B cell (primary cell): ENCODE measurements around the gene HPRT1. TPM values are rescaled to one million over a fixed set of nuclear protein-coding genes. Genes with fewer than 3 reads are reported as not detected.

Experiments used
- ATAC-seq: fragments of 200-7000 bp; cut with Tn5 transposase; one replicate; pipeline ENCODE4 v1.10.0; 2021; ENCODE audit warnings: low read depth, mild to moderate bottlenecking, moderate number of reproducible peaks, moderate library complexity
- CTCF ChIA-PET: fragments of 350-600 bp; sonication (Branson Sonifier 250); formaldehyde crosslinking; loops from one replicate; lab custom pipeline; 2021; ENCODE audit warnings: antibody characterized with exemption, inconsistent platforms; lab: Charles Lee
- POLR2A ChIA-PET: fragments of 350-600 bp; sonication (Branson Sonifier 250); formaldehyde crosslinking; loops from one replicate; lab custom pipeline; 2021; ENCODE audit warnings: antibody characterized with exemption; lab: Charles Lee
- DNase-seq: peaks from one replicate; pipeline ENCODE4 v3.0.0; 2013
- H2AFZ ChIP-seq: 2 replicates; pipeline ENCODE4 v1.6.1; 2012; ENCODE audit warnings: mild to moderate bottlenecking, low read depth, low read length; ENCODE audit not compliant: insufficient read depth, poor library complexity, severe bottlenecking
- H3K27ac ChIP-seq, 2 donors: 1 replicate in 1 of 2; 2 replicates in 1 of 2; pipeline ENCODE4 v1.5.1; 2012 to 2013; ENCODE audit warnings: low read length in 2 of 2, mild to moderate bottlenecking in 2 of 2, moderate library complexity in 1 of 2
- H3K27me3 ChIP-seq, 4 experiments: fragments of 200-600 bp in 1 of 4; sonication (generic) in 1 of 4; replicated peaks in 1 of 4; 1 replicate in 2 of 4; 2 replicates in 2 of 4; pipeline versions ENCODE4 v1.6.1 to v1.7.0; 2013 to 2016; ENCODE audit warnings: low read length in 3 of 4, mild to moderate bottlenecking in 2 of 4, mixed read lengths in 1 of 4, moderate library complexity in 1 of 4; ENCODE audit not compliant: insufficient read depth in 4 of 4, control insufficient read depth in 3 of 4; ENCODE audit errors: control extremely low read depth in 1 of 4
- H3K36me3 ChIP-seq, 2 experiments: replicated peaks in 1 of 2; 1 replicate in 1 of 2; 2 replicates in 1 of 2; pipeline versions ENCODE4 v1.6.1 to v1.7.1; 2013; ENCODE audit warnings: low read length in 1 of 2; ENCODE audit not compliant: insufficient read depth in 2 of 2, control insufficient read depth in 1 of 2; ENCODE audit errors: control extremely low read depth in 1 of 2, extremely low read depth in 1 of 2
- H3K4me1 ChIP-seq, 2 donors: fragments of 200-600 bp in 1 of 2; sonication (generic) in 1 of 2; 1 replicate in 1 of 2; 2 replicates in 1 of 2; pipeline versions ENCODE4 v1.5.1 to v1.6.1; 2013 to 2017; ENCODE audit warnings: low read length in 2 of 2; ENCODE audit not compliant: control insufficient read depth in 2 of 2, insufficient read depth in 2 of 2
- H3K4me2 ChIP-seq: replicated peaks from 2 replicates; pipeline ENCODE3; 2012; ENCODE audit warnings: mild to moderate bottlenecking, low read depth, low read length; ENCODE audit not compliant: poor library complexity, severe bottlenecking
- H3K4me3 ChIP-seq, 5 experiments: fragments of 200-600 bp in 1 of 5; sonication (generic) in 1 of 5; 1 replicate in 3 of 5; 2 replicates in 2 of 5; pipeline versions ENCODE4 v1.5.1 to v1.7.0; 2011 to 2016; ENCODE audit warnings: low read length in 4 of 5, mild to moderate bottlenecking in 4 of 5, low read depth in 2 of 5, control low read depth in 1 of 5, moderate library complexity in 1 of 5; ENCODE audit not compliant: insufficient read depth in 1 of 5; ENCODE audit errors: control extremely low read depth in 1 of 5, extremely low read depth in 1 of 5
- H3K79me2 ChIP-seq: fragments of 200-600 bp; sonication (generic); one replicate; pipeline ENCODE4 v1.6.0; 2016; ENCODE audit warnings: low read length; ENCODE audit not compliant: control insufficient read depth, insufficient read depth
- H3K9ac ChIP-seq: fragments of 200-600 bp; sonication (generic); 2 replicates; pipeline ENCODE4 v1.6.1; 2017; ENCODE audit warnings: mild to moderate bottlenecking, low read length, moderate library complexity
- H3K9me3 ChIP-seq, 3 donors: one replicate each; pipeline versions ENCODE4 v1.6.1 to v1.7.1; 2013; ENCODE audit warnings: low read length in 2 of 3; ENCODE audit not compliant: control insufficient read depth in 2 of 3, insufficient read depth in 1 of 3; ENCODE audit errors: control extremely low read depth in 1 of 3
- H4K20me1 ChIP-seq: 2 replicates; pipeline ENCODE4 v1.6.0; 2012; ENCODE audit warnings: mild to moderate bottlenecking, low read length; ENCODE audit not compliant: insufficient read depth, control insufficient read depth, poor library complexity, severe bottlenecking
- H3K27ac Mint-ChIP-seq: one replicate; pipeline ENCODE4 v1.8.0; 2021; ENCODE audit warnings: mixed read lengths
- H3K27me3 Mint-ChIP-seq: one replicate; pipeline ENCODE4 v1.8.0; 2021; ENCODE audit warnings: mixed read lengths
- H3K4me1 Mint-ChIP-seq: one replicate; pipeline ENCODE4 v1.8.0; 2021; ENCODE audit warnings: mixed read lengths
- H3K4me3 Mint-ChIP-seq: one replicate; pipeline ENCODE4 v1.8.0; 2021; ENCODE audit warnings: mixed read lengths
- H3K9me3 Mint-ChIP-seq: one replicate; pipeline ENCODE4 v1.8.0; 2022; ENCODE audit warnings: mixed read lengths; ENCODE audit not compliant: insufficient read depth
- EZH2 ChIP-seq: IDR thresholded peaks from 2 replicates; pipeline ENCODE4 v1.6.1; 2012; ENCODE audit warnings: borderline replicate concordance, low read depth, mild to moderate bottlenecking, moderate library complexity, low read length; ENCODE audit not compliant: insufficient read depth, poor library complexity, severe bottlenecking
- WGBS: methylation state at CpG from one replicate; pipeline ENCODE4 v1.1.5; 2013; ENCODE audit warnings: missing lambda C conversion rate; ENCODE audit not compliant: insufficient coverage; 5-methylcytosine and 5-hydroxymethylcytosine counted together
- intact Hi-C: fragments of 100-400 bp; cut with micrococcal nuclease; formaldehyde crosslinking; loops from one replicate; pipeline ENCODE4 v1.10.0; 2022
- polyA plus RNA-seq: library from polyadenylated mRNA; depleted of rRNA; stranded (reverse); fragments of >200 nt; gene quantifications from 2 replicates; pipeline ENCODE4 v1.2.3, GENCODE V29; 2012
- total RNA-seq, 2 donors: library from RNA; stranded (reverse); fragments of 120-200 nt in 1 of 2; gene quantifications; 1 replicate in 1 of 2; 2 replicates in 1 of 2; pipeline versions ENCODE4 v1.2.3 to v1.2.4, GENCODE V29; 2013 to 2022
- TF ChIP-seq, protein P1 (sequence below): fragments of 200-600 bp; IDR thresholded peaks from one replicate; pipeline ENCODE4 v1.8.0; 2022; ENCODE audit warnings: antibody characterized with exemption, mild to moderate bottlenecking

HPRT1 gene
- total and polyA plus RNA-seq, 2 donors (not counting 1 experiment from before 2014, with no cell fraction given): 6.6 to 19.5 TPM

DNA sequence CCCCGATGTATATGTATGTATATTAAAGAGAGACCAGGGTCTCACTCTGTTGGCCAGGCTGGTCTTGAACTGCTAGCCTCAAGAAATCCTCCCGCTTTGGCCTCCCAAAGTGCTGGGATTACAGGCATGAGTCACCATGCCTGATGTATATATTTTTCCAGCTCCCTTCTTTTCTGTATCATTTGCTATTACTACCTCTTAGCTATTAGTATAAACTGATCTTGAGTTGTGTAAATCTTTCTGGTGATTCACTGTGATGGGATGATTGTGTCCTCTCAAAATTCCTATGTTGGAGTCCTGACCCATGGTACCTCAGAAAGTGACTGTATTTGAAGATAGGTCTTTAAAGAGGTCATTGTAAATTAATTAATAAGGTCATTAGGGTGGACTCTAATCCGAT, 53.1 kb downstream of the HPRT1 start:
- no peaks in the 10 kb centered on the region for H3K79me2 ChIP-seq
- H2AFZ ChIP-seq: no peak overlapping the region
- no peaks in the 10 kb centered on the region for H3K9me3 ChIP-seq
- no peaks in the 10 kb centered on the region for H3K4me1 ChIP-seq
- no peak overlapping the region for H3K4me3 ChIP-seq
- Mint-ChIP-seq H3K4me1 (no peaks in the 10 kb centered on the region), H3K9me3 (no peaks in the 10 kb centered on the region), H3K4me3 (no peak overlapping the region), H3K27ac (no peak overlapping the region), H3K27me3 (no peaks in the 10 kb centered on the region)
- intact Hi-C loops: no loop called here
- no peak overlapping the region for H3K4me2 ChIP-seq
- H3K27ac ChIP-seq: no peak overlapping the region
- POLR2A ChIA-PET: no interaction called here
- H3K36me3 ChIP-seq: no peaks in the 10 kb centered on the region
- ATAC-seq: no peak
- H4K20me1 ChIP-seq: no peaks in the 10 kb centered on the region
- H3K27me3 ChIP-seq: no peaks in the 10 kb centered on the region
- WGBS: no CpG with 5 or more reads among the region's 3 CpGs
- CTCF ChIA-PET: no interaction called here
- H3K9ac ChIP-seq: no peak overlapping the region
- DNase-seq: no peak
- TF ChIP-seq, protein P1, sequence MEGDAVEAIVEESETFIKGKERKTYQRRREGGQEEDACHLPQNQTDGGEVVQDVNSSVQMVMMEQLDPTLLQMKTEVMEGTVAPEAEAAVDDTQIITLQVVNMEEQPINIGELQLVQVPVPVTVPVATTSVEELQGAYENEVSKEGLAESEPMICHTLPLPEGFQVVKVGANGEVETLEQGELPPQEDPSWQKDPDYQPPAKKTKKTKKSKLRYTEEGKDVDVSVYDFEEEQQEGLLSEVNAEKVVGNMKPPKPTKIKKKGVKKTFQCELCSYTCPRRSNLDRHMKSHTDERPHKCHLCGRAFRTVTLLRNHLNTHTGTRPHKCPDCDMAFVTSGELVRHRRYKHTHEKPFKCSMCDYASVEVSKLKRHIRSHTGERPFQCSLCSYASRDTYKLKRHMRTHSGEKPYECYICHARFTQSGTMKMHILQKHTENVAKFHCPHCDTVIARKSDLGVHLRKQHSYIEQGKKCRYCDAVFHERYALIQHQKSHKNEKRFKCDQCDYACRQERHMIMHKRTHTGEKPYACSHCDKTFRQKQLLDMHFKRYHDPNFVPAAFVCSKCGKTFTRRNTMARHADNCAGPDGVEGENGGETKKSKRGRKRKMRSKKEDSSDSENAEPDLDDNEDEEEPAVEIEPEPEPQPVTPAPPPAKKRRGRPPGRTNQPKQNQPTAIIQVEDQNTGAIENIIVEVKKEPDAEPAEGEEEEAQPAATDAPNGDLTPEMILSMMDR: no peak
- TF ChIP-seq EZH2: no peak

DNA sequence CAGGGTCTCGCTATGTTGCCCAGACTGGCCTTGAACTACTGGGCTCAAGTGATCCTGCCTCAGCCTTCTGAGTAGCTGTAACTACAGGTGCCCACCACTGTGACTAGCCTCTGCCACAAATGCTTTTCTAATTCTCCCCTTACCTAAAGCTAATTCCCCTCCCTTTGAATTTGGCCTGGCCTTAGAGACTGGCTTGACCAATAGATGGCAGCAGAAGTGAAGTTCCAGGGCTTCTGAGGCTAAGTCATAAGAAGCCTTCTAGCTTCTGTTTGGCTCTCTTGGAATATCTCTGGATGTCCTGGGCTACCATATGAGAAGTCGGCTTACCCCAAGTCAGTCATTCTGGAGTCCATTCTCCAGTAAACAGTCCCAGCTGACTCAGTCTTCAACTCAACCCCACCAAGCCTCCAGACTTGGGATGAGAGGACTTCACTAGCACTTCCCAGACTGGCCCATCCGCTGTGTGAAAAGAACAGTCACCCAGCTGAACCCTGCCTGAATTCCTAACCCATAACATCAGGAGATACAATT, 61.0 kb downstream of the HPRT1 start:
- ChIA-PET POLR2A (no interaction called here), CTCF (interaction anchor here (0.9 kb wide), 1 partner anchor 262 kb away, joined by 4 read pairs; no protein-coding TSS in a partner anchor)
- Histone ChIP-seq H3K27me3 (no peaks in the 10 kb centered on the region), H3K9ac (no peak overlapping the region), H3K36me3 (no peaks in the 10 kb centered on the region), H2AFZ (no peak overlapping the region), H3K4me3 (no peak overlapping the region), H4K20me1 (no peaks in the 10 kb centered on the region), H3K4me2 (no peak overlapping the region), H3K79me2 (no peaks in the 10 kb centered on the region), H3K9me3 (no peaks in the 10 kb centered on the region), H3K4me1 (no peaks in the 10 kb centered on the region), H3K27ac (no peak overlapping the region)
- Mint-ChIP-seq H3K9me3 (no peaks in the 10 kb centered on the region), H3K27ac (no peak overlapping the region), H3K4me3 (no peak overlapping the region), H3K27me3 (no peaks in the 10 kb centered on the region), H3K4me1 (no peaks in the 10 kb centered on the region)
- TF ChIP-seq, protein P1: no peak
- TF ChIP-seq EZH2: no peak
- intact Hi-C loops: no loop called here
- DNase-seq (no peak), ATAC-seq (no peak)
- WGBS: 83% methylated on average over 1 of the region's 3 CpGs
